Neutrophil (primary cell): ENCODE results near the gene LMF1.

Experiments used
- H3K27ac ChIP-seq: fragments of 200-600 bp; sonication (generic); 2 replicates; pipeline ENCODE4 v1.5.1; 2016; ENCODE audit warnings: mild to moderate bottlenecking, moderate library complexity
- H3K27me3 ChIP-seq: fragments of 200-600 bp; sonication (generic); 2 replicates; pipeline ENCODE4 v1.6.0; 2016; ENCODE audit warnings: mild to moderate bottlenecking
- H3K36me3 ChIP-seq: fragments of 200-600 bp; sonication (generic); 2 replicates; pipeline ENCODE4 v1.5.1; 2017
- H3K4me1 ChIP-seq, 2 experiments: fragments of 200-600 bp in 1 of 2; sonication (generic) in 1 of 2; 1 replicate in 1 of 2; 2 replicates in 1 of 2; pipeline versions ENCODE4 v1.5.1 to v1.6.1; 2013 to 2016; ENCODE audit warnings: low read depth in 1 of 2, low read length in 1 of 2, mild to moderate bottlenecking in 1 of 2, moderate library complexity in 1 of 2; ENCODE audit not compliant: control insufficient read depth in 1 of 2, insufficient read depth in 1 of 2
- H3K4me3 ChIP-seq, 2 experiments: fragments of 200-600 bp in 1 of 2; sonication (generic) in 1 of 2; 1 replicate in 1 of 2; 2 replicates in 1 of 2; pipeline ENCODE4 v1.5.1; 2013 to 2016; ENCODE audit warnings: low read depth in 1 of 2, low read length in 1 of 2, mild to moderate bottlenecking in 1 of 2, moderate library complexity in 1 of 2
- H3K9me3 ChIP-seq: fragments of 200-600 bp; sonication (generic); 2 replicates; pipeline ENCODE4 v1.5.1; 2016
- CTCF ChIP-seq: fragments of 200-600 bp; sonication (generic); IDR thresholded peaks from 2 replicates; pipeline ENCODE4 v1.5.1; 2016; ENCODE audit warnings: antibody characterized with exemption

LMF1 gene

GRCh38 chr16:918741-919657 lies 51.8 kb downstream of the LMF1 start:
- H3K36me3 ChIP-seq = no peaks in the 10 kb centered on the region
- no peak for TF ChIP-seq CTCF
- H3K4me3 ChIP-seq = no peak overlapping the region
- no peaks in the 10 kb centered on the region for H3K4me1 ChIP-seq
- H3K9me3 ChIP-seq = no peaks in the 10 kb centered on the region
- no peaks in the 10 kb centered on the region for H3K27me3 ChIP-seq
- H3K27ac ChIP-seq = no peak overlapping the region

- H3K9me3 ChIP-seq = no peaks in the 10 kb centered on the region
- no peaks in the 10 kb centered on the region for H3K4me1 ChIP-seq
- H3K27ac ChIP-seq = no peak overlapping the region
- no peaks in the 10 kb centered on the region for H3K36me3 ChIP-seq
- no peak overlapping the region for H3K4me3 ChIP-seq
- TF ChIP-seq CTCF = no peak
- no peaks in the 10 kb centered on the region for H3K27me3 ChIP-seq
Measured at GRCh38 chr16:918068-918467, 52.7 kb downstream of the LMF1 start.

- no peaks in the 10 kb centered on the region for H3K36me3 ChIP-seq
- no peak overlapping the region for H3K27ac ChIP-seq
- no peaks in the 10 kb centered on the region for H3K9me3 ChIP-seq
Measured at GRCh38 chr16:917591-918061, 53.2 kb downstream of the LMF1 start.

GRCh38 chr16:916035-916799 lies 54.6 kb downstream of the LMF1 start:
- no peaks in the 10 kb centered on the region for H3K36me3 ChIP-seq
- H3K27ac ChIP-seq = no peak overlapping the region
- no peaks in the 10 kb centered on the region for H3K4me1 ChIP-seq
- H3K27me3 ChIP-seq = no peaks in the 10 kb centered on the region
- no peak overlapping the region for H3K4me3 ChIP-seq
- H3K9me3 ChIP-seq = no peaks in the 10 kb centered on the region
- no peak for TF ChIP-seq CTCF

More at GRCh38 chr16:917591-918061, 53.2 kb downstream of the LMF1 start:
- no peaks in the 10 kb centered on the region for H3K27me3 ChIP-seq
- TF ChIP-seq CTCF = no peak
- no peaks in the 10 kb centered on the region for H3K4me1 ChIP-seq
- H3K4me3 ChIP-seq = no peak overlapping the region

GRCh38 chr16:915546-915945 lies 55.2 kb downstream of the LMF1 start:
- H3K36me3 ChIP-seq = peaks cover under 1% of the 10 kb centered on the region
- H3K4me3 ChIP-seq = no peak overlapping the region
- H3K27ac ChIP-seq = no peak overlapping the region
- no peak for TF ChIP-seq CTCF
- no peaks in the 10 kb centered on the region for H3K27me3 ChIP-seq
- H3K4me1 ChIP-seq = no peaks in the 10 kb centered on the region
- H3K9me3 ChIP-seq = no peaks in the 10 kb centered on the region
